Endothelial cell of umbilical vein (primary cell): ENCODE measurements around the gene TSPYL1. TPM values are rescaled to one million over a fixed set of nuclear protein-coding genes. Genes with fewer than 3 reads are reported as not detected.

Source experiments
- BruUV-seq: library from RNA; stranded (reverse); fragments of 400-500 nt; replicated peaks from 2 replicates; lab custom pipeline; 2021; lab: Mats Ljungman, UMichigan
- CTCF ChIA-PET: fragments of 300-600, 350-600 bp; sonication (Branson Sonifier 250); formaldehyde crosslinking; loops from one replicate; lab custom pipeline; 2021; ENCODE audit warnings: antibody characterized with exemption, inconsistent platforms; lab: Charles Lee
- POLR2A ChIA-PET: fragments of 300-600, 350-600 bp; sonication (Branson Sonifier 250); formaldehyde crosslinking; loops from one replicate; lab custom pipeline; 2021; ENCODE audit warnings: antibody characterized with exemption, inconsistent platforms; lab: Charles Lee
- DNase-seq: peaks from one replicate; pipeline ENCODE4 v3.0.0-alpha.2; 2011; ENCODE audit warnings: low read depth, low spot score
- FAIRE-seq: peaks from 2 replicates; lab custom pipeline; 2011; peaks lifted over from hg19 to GRCh38; lab: Jason Lieb, UNC
- H2AFZ ChIP-seq: 2 replicates; pipeline ENCODE4 v1.6.0; 2012; ENCODE audit warnings: low read depth, low read length, control low read depth, inconsistent platforms
- H3K27ac ChIP-seq: 2 replicates; pipeline ENCODE4 v1.5.1; 2011; ENCODE audit warnings: low read depth, mild to moderate bottlenecking, control low read depth, low read length, moderate library complexity; ENCODE audit not compliant: insufficient read depth
- H3K27me3 ChIP-seq, 2 experiments: 2 replicates each; pipeline versions ENCODE4 v1.6.0 to v1.6.1; 2011; ENCODE audit warnings: low read length in 2 of 2, mixed read lengths in 1 of 2; ENCODE audit not compliant: control insufficient read depth in 2 of 2, insufficient read depth in 2 of 2
- H3K36me3 ChIP-seq, 2 experiments: 2 replicates in 1 of 2; 3 replicates in 1 of 2; pipeline ENCODE4 v1.5.1; 2011; ENCODE audit warnings: low read length in 2 of 2, mild to moderate bottlenecking in 1 of 2, moderate library complexity in 1 of 2; ENCODE audit not compliant: control insufficient read depth in 2 of 2, insufficient read depth in 2 of 2; ENCODE audit errors: extremely low read depth in 1 of 2
- H3K4me1 ChIP-seq: 3 replicates; pipeline ENCODE4 v1.5.1; 2011; ENCODE audit warnings: mild to moderate bottlenecking, low read length; ENCODE audit not compliant: control insufficient read depth, insufficient read depth; ENCODE audit errors: extremely low read depth
- H3K4me2 ChIP-seq: 2 replicates; pipeline ENCODE4 v1.6.1; 2011; ENCODE audit warnings: low read length, control low read depth, mixed read lengths; ENCODE audit not compliant: insufficient read depth
- H3K4me3 ChIP-seq, 3 experiments: fragments of 200-600 bp in 1 of 3; sonication (generic), shearing (Covaris generic) in 1 of 3; replicated peaks in 1 of 3; 2 replicates each; pipeline ENCODE4 v1.5.1; 2011 to 2016; ENCODE audit warnings: control low read depth in 3 of 3, low read length in 3 of 3, mild to moderate bottlenecking in 2 of 3, inconsistent platforms in 1 of 3, low read depth in 1 of 3, moderate library complexity in 1 of 3; ENCODE audit not compliant: insufficient read depth in 1 of 3
- H3K79me2 ChIP-seq: 2 replicates; pipeline ENCODE4 v1.6.0; 2012; ENCODE audit warnings: low read length, inconsistent platforms; ENCODE audit not compliant: control insufficient read depth, insufficient read depth
- H3K9ac ChIP-seq: replicated peaks from 2 replicates; pipeline ENCODE3; 2011; ENCODE audit warnings: low read length, control low read depth; ENCODE audit not compliant: insufficient read depth; ENCODE audit errors: extremely low read depth
- H3K9me1 ChIP-seq: replicated peaks from 3 replicates; pipeline ENCODE4 v1.6.0; 2011; ENCODE audit warnings: mild to moderate bottlenecking, low read length; ENCODE audit not compliant: control insufficient read depth, insufficient read depth; ENCODE audit errors: extremely low read depth
- H3K9me3 ChIP-seq: replicated peaks from 2 replicates; pipeline ENCODE4 v1.5.1; 2012; ENCODE audit warnings: low read length, inconsistent platforms; ENCODE audit not compliant: control insufficient read depth, insufficient read depth
- H4K20me1 ChIP-seq: replicated peaks from 2 replicates; pipeline ENCODE3; 2011; ENCODE audit warnings: mild to moderate bottlenecking, low read length; ENCODE audit not compliant: control insufficient read depth, insufficient read depth; ENCODE audit errors: extremely low read depth
- CTCF ChIP-seq, 2 donors: IDR thresholded peaks; 1 replicate in 1 of 2; 2 replicates in 1 of 2; pipeline ENCODE4 v1.5.1; 2011; ENCODE audit warnings: low read length in 2 of 2, mild to moderate bottlenecking in 2 of 2, moderate library complexity in 2 of 2, control low read depth in 1 of 2, inconsistent platforms in 1 of 2, low read depth in 1 of 2; ENCODE audit not compliant: insufficient read depth in 1 of 2; ENCODE audit errors: extremely low read depth in 1 of 2
- EZH2 ChIP-seq: IDR thresholded peaks from 2 replicates; pipeline ENCODE4 v1.6.1; 2012; ENCODE audit warnings: borderline replicate concordance, low read depth, mild to moderate bottlenecking, moderate library complexity, low read length, inconsistent platforms; ENCODE audit not compliant: severe bottlenecking
- GATA2 ChIP-seq: IDR thresholded peaks from 2 replicates; pipeline ENCODE4 v1.7.0; 2011; ENCODE audit warnings: low read depth, mild to moderate bottlenecking, moderate library complexity, mixed read lengths, low read length; ENCODE audit not compliant: insufficient read length, insufficient read depth
- JUN ChIP-seq: IDR thresholded peaks from 2 replicates; pipeline ENCODE4 v1.6.1; 2011; ENCODE audit warnings: borderline replicate concordance, low read depth; ENCODE audit not compliant: insufficient read length, insufficient read depth
- MYC ChIP-seq: IDR thresholded peaks from one replicate; pipeline ENCODE4 v1.6.1; 2011; ENCODE audit warnings: mild to moderate bottlenecking, low read depth, low read length
- POLR2A ChIP-seq: IDR thresholded peaks from 2 replicates; pipeline ENCODE4 v1.6.1; 2012; ENCODE audit warnings: low read depth, mild to moderate bottlenecking, control low read depth, low read length
- POLR2AphosphoS5 ChIP-seq: IDR thresholded peaks from 2 replicates; pipeline ENCODE4 v1.6.1; 2012; ENCODE audit warnings: low read depth, mild to moderate bottlenecking, control low read depth, low read length, moderate library complexity; ENCODE audit not compliant: insufficient read depth
- dilution Hi-C: fragments of 300-500 bp; cut with MboI; formaldehyde crosslinking; loops from one replicate; pipeline ENCODE4 v1.15.0; 2019; ENCODE audit warnings: low sequenced_read_pairs; ENCODE audit not compliant: extremely low pct_ligation_motif_present
- intact Hi-C: fragments of 100-400 bp; cut with micrococcal nuclease; formaldehyde crosslinking; loops from one replicate; pipeline ENCODE4 v1.10.0; 2022
- polyA plus RNA-seq, 4 experiments: library from polyadenylated mRNA; depleted of rRNA in 3 of 4; stranded (reverse) in 3 of 4; unstranded in 1 of 4; fragments of >200 nt; gene quantifications; 2 replicates each; pipeline versions ENCODE4 v1.2.1 to v1.2.3, GENCODE V29; 2011 to 2012; ENCODE audit warnings: missing spikeins in 1 of 4
- total RNA-seq: library from RNA; stranded (reverse); gene quantifications from 2 replicates; pipeline ENCODE4 v1.2.3, GENCODE V29; 2021
- TF ChIP-seq, protein P1 (sequence below): IDR thresholded peaks from 2 replicates; pipeline ENCODE4 v1.6.1; 2011; ENCODE audit not compliant: insufficient read depth, insufficient read length

The TSPYL1 gene
- total and polyA plus RNA-seq, 2 donors (not counting 3 experiments of a cell fraction or from before 2014, with no cell fraction given) = 32.1 to 54.5 TPM

GRCh38 chr6:116313101-116313776 is 33.5 kb upstream of the TSPYL1 start:
- no peak overlapping the region for H2AFZ ChIP-seq
- peaks cover 2% of the 10 kb centered on the region for H3K9me1 ChIP-seq

More at GRCh38 chr6:116313101-116313776, 33.5 kb upstream of the TSPYL1 start:
- peaks cover 18% of the 10 kb centered on the region for H3K4me1 ChIP-seq
- FAIRE-seq = peak; percentile 77
- H3K9ac ChIP-seq = no peak overlapping the region
- ChIA-PET CTCF (interaction anchor here (0.6 to 1.2 kb wide), 3 partner anchors 9 to 48 kb away, joined by 3 to 4 read pairs (median 3); no protein-coding TSS in a partner anchor), POLR2A (no interaction called here)
- peak overlapping the region; percentile 76 for H3K4me2 ChIP-seq
- no peaks in the 10 kb centered on the region for H3K79me2 ChIP-seq
- no peaks in the 10 kb centered on the region for H3K36me3 ChIP-seq
- TF ChIP-seq POLR2A = no peak
- TF ChIP-seq CTCF (IDR thresholded peaks at IDR 0.05; ENCODE audit: extremely low read depth in 1 of 2, insufficient read depth in 1 of 2, low read depth in 1 of 2, low read length in 2 of 2) = no peak
- no peak for TF ChIP-seq JUN
- no peak for TF ChIP-seq MYC
- TF ChIP-seq POLR2AphosphoS5 = no peak
- no peak for TF ChIP-seq GATA2
- TF ChIP-seq, protein P1, sequence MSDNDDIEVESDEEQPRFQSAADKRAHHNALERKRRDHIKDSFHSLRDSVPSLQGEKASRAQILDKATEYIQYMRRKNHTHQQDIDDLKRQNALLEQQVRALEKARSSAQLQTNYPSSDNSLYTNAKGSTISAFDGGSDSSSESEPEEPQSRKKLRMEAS = no peak
- no peak for TF ChIP-seq EZH2
- H3K9me3 ChIP-seq = no peaks in the 10 kb centered on the region
- H3K27me3 ChIP-seq = no peaks in the 10 kb centered on the region
- intact Hi-C loops (no loop called here), dilution Hi-C loops (no loop called here)
- no peak overlapping the region for H3K4me3 ChIP-seq
- H3K27ac ChIP-seq = no peak overlapping the region
- H4K20me1 ChIP-seq = no peaks in the 10 kb centered on the region
- no TSS peak for BruUV-seq
- DNase-seq = peak; percentile 57
